T-helper 17 cell (primary cell): Measurements from ENCODE around the gene PRCD. TPM values are rescaled to one million over a fixed set of nuclear protein-coding genes. Genes with fewer than 3 reads are reported as not detected.
"Not testable (repeated sequence)": the region's sequence is repeated elsewhere in the genome, so short reads cannot be mapped to it uniquely, and the experiment has no call there.

Experiments
- ATAC-seq: fragments of 150-1000 bp; cut with Tn5 transposase; 2 replicates; pipeline ENCODE4 v1.10.0; 2021; ENCODE audit warnings: mild to moderate bottlenecking, moderate library complexity
- DNase-seq, 3 donors: peaks; one replicate each; pipeline versions ENCODE4 v3.0.0 to v3.0.0-alpha.2; 2020 to 2021
- H3K9me3 ChIP-seq: one replicate; pipeline ENCODE4 v1.7.0; 2013; ENCODE audit warnings: low read length, mild to moderate bottlenecking; ENCODE audit not compliant: control insufficient read depth, poor library complexity, severe bottlenecking
- H3K27ac Mint-ChIP-seq: one replicate; pipeline ENCODE4 v1.8.0; 2022; ENCODE audit warnings: mild to moderate bottlenecking, moderate library complexity, mixed read lengths
- H3K27me3 Mint-ChIP-seq: one replicate; pipeline ENCODE4 v1.8.0; 2022; ENCODE audit warnings: mixed read lengths
- H3K36me3 Mint-ChIP-seq: one replicate; pipeline ENCODE4 v1.8.0; 2022; ENCODE audit warnings: low read depth, mixed read lengths
- H3K4me1 Mint-ChIP-seq: one replicate; pipeline ENCODE4 v1.8.0; 2022; ENCODE audit warnings: mild to moderate bottlenecking, mixed read lengths
- H3K4me3 Mint-ChIP-seq: one replicate; pipeline ENCODE4 v1.8.0; 2022; ENCODE audit warnings: mild to moderate bottlenecking, moderate library complexity, mixed read lengths
- total RNA-seq, 4 donors: library from RNA in 2 of 4; stranded (reverse) in 2 of 4; gene quantifications; one replicate each; pipeline ENCODE4 v1.2.3 and lab custom pipeline; 2022 to 2026

PRCD gene
- total RNA-seq, 2 donors from 2014 or later, result 1.1 TPM; not detected in 1

DNA sequence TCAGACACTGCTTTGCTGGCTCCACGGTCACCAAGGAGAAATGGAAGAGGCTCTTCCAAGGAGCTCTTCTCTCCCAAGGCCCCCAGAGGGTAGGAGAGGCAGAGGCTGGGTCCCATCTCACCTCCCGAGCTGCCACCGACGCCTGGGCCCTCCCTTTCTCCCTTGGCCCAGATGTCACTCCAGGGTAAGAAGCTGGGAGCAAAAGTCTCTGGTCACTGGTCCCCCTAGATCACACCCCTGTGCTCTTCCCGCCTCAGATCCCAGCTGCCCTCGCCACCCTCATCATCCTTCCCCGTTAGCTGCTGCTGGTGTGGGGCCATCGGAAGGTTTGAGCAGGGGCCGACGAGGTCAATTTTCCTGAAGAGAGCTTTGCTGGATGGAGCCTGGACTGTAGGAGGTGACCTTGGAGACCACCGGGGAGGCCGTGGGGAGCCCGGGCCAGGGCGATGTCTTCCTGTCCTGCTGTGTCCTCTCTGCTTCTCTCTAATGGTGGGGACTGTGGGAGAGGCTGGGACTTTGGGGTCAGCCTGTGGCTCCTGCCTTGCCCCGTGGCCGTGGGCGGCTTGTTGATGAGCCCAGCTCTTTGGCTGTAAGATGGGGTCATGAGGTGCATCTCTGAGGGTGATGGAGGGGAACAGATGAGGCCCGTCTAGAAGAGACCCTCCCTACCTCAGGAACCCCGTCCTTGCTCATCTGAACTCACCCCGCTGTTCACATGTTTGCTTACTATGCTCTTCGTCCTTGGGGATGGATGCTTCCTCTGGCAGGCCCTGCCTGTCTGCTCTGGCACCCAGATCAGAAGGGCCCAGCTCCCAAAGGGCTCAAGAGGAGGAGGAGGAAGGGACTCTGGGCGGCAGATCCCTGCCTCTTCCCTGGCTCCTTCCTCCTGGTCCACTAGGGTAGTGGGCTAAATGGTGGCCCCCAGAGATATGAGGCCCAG lies 27.2 kb upstream of the PRCD start:
- H3K9me3 ChIP-seq, result no peaks in the 10 kb centered on the region
- H3K27me3 Mint-ChIP-seq, result no peaks in the 10 kb centered on the region
- H3K27ac Mint-ChIP-seq, result peak overlapping the region; percentile 98
- no peak for DNase-seq
- H3K4me1 Mint-ChIP-seq, result peaks cover 41% of the 10 kb centered on the region
- H3K4me3 Mint-ChIP-seq, result peak overlapping the region; percentile 59
- no peaks in the 10 kb centered on the region for H3K36me3 Mint-ChIP-seq
- no peak for ATAC-seq

DNA sequence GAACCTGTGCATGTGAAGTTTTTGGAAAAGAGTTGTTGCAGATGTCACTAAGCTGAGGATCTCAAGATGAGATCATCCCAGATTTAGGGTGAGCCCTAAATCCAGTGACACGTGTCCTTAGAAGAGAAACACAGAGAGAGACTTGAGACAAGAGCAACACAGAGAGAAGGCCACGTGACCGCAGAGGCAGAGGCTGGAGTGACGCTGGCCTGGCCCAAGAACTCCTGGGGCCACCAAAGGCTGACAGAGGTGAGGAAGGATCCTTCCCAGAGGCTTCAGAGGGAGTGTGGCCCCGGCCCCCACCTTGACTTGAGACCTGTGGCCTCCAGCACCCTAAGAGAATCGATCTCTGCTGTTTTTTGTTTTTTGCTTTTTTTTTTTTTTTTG lies 26.5 kb upstream of the PRCD start:
- Mint-ChIP-seq H3K27ac (peak overlapping the region; percentile 98), H3K4me1 (peaks cover 42% of the 10 kb centered on the region), H3K36me3 (no peaks in the 10 kb centered on the region), H3K4me3 (peak overlapping the region; percentile 59), H3K27me3 (no peaks in the 10 kb centered on the region)
- ATAC-seq (no peak), DNase-seq (no peak)
- no peaks in the 10 kb centered on the region for H3K9me3 ChIP-seq

DNA sequence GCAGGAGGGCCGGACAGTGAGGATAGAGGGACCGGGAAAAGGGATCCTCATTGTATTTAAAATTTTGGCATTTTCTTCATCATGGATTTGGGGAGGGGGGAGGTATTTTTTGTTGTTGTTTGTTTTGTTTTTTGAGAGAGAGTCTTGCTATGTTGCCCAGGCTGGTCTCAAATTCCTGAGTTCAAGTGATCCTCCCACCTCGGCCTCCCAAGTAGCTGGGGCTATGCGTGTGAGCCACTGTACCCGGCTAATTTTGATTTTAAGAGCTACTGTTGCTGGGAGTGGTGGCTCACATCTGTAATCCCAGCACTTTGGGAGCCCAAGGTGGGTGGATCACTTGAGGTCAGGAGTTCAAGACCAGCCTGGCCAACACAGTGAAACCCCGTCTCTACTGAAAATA lies 25.5 kb upstream of the PRCD start:
- not testable (repeated sequence) for H3K27me3 Mint-ChIP-seq, H3K36me3 Mint-ChIP-seq, H3K9me3 ChIP-seq, DNase-seq, ATAC-seq
- Mint-ChIP-seq H3K4me1 (peaks cover 44% of the 10 kb centered on the region), H3K4me3 (peak overlapping the region; percentile 88), H3K27ac (peak overlapping the region; percentile 98)

DNA sequence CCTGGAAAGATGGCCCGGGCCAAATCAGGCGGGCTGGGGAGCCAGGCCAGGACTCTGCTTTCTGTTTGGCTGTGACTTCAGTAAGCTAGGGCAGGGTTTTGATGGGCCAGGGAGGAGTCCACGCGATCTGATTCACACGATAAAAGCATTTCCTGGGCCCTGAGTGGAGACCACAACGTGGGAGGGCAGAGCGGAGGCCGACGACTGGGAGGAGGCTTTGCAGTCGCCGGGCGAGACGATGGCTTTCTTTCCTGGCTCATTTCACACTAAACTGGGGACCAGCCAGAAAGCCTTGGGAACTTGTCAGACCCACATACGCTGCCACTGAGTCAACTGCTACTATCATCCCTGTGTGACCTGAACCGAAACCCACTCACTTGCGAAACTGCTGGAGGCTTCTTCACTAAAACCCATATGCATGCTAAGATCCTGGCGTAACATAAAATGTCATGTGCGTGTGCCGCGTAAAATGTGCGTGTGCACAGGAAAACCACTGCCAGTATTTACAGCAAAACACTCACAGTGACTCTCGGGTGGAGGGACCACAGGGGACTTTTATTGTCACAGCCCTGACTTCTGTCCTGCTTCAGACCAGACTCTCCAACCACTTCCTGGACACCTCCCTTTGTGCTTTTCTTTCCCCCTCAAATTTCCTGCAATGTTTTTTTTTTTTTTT lies 24.4 kb upstream of the PRCD start:
- peak overlapping the region; percentile 98 for H3K27ac Mint-ChIP-seq
- H3K36me3 Mint-ChIP-seq, result no peaks in the 10 kb centered on the region
- ATAC-seq, result peak; percentile 85
- peaks cover 45% of the 10 kb centered on the region for H3K4me1 Mint-ChIP-seq
- no peaks in the 10 kb centered on the region for H3K27me3 Mint-ChIP-seq
- H3K9me3 ChIP-seq, result no peaks in the 10 kb centered on the region
- DNase-seq, result peak; percentile 56 to 74 (median 66)
- H3K4me3 Mint-ChIP-seq, result peak overlapping the region; percentile 88

- no peaks in the 10 kb centered on the region for H3K36me3 Mint-ChIP-seq
- H3K27me3 Mint-ChIP-seq, result no peaks in the 10 kb centered on the region
- H3K4me1 Mint-ChIP-seq, result peaks cover 38% of the 10 kb centered on the region
- no peak for ATAC-seq
- no peak overlapping the region for H3K4me3 Mint-ChIP-seq
- peak overlapping the region; percentile 98 for H3K27ac Mint-ChIP-seq
- H3K9me3 ChIP-seq, result no peaks in the 10 kb centered on the region
- DNase-seq, result no peak
These were observed 22.2 kb upstream of the PRCD start for GRCh38 chr17:76517638-76518038.

GRCh38 chr17:76519048-76519966 lies 20.5 kb upstream of the PRCD start:
- no peak overlapping the region for H3K4me3 Mint-ChIP-seq
- H3K36me3 Mint-ChIP-seq, result no peaks in the 10 kb centered on the region
- peak overlapping the region; percentile 98 for H3K27ac Mint-ChIP-seq
- ATAC-seq (no peak), DNase-seq (no peak)
- H3K9me3 ChIP-seq, result no peaks in the 10 kb centered on the region
- peaks cover 35% of the 10 kb centered on the region for H3K4me1 Mint-ChIP-seq
- H3K27me3 Mint-ChIP-seq, result no peaks in the 10 kb centered on the region

DNA sequence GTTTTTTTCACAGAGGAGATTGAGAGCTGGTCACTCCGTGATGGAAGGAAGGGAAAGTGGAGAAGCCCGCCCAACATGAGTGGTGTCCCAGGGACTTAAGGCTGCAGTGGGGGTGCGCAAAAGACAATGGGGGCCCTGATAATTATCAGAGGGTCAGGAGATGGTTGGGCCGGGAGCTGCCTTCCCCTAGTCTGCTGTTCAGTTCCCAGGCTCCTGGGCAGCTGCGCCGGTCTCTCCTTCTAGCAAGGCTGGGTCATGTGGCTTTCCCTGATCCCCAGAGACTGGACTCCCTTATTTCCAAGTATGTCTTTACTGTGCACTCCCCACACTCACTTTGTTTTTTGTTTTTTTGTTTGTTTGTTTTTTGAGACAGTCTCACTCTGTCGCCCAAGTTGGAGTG lies 18.6 kb upstream of the PRCD start:
- no peaks in the 10 kb centered on the region for H3K27me3 Mint-ChIP-seq
- no peaks in the 10 kb centered on the region for H3K9me3 ChIP-seq
- ATAC-seq (no peak), DNase-seq (no peak)
- peaks cover 20% of the 10 kb centered on the region for H3K4me1 Mint-ChIP-seq
- no peaks in the 10 kb centered on the region for H3K36me3 Mint-ChIP-seq
- no peak overlapping the region for H3K4me3 Mint-ChIP-seq
- peak overlapping the region; percentile 98 for H3K27ac Mint-ChIP-seq

DNA sequence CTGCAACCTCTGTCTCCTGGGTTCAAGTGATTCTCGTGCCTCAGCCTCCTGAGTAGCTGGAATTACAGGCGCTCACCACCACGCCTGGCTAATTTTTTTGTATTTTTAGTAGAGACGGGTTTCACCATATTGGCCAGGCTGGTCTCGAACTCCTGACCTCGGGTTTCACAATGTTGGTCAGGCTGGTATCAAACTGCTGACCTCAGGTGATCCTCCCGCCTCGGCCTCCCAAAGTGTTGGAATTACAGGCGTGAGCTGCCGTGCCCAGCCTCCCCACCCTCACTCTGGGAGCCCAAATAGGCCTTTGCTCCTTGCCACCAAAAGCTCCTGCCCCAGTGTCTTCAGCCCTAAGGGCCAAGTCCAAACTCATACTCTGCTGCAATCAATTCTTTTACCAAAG lies 18.2 kb upstream of the PRCD start:
- ATAC-seq, H3K27ac Mint-ChIP-seq, H3K4me3 Mint-ChIP-seq, H3K36me3 Mint-ChIP-seq, H3K27me3 Mint-ChIP-seq, H3K9me3 ChIP-seq, DNase-seq: not testable (repeated sequence)
- peaks cover 17% of the 10 kb centered on the region for H3K4me1 Mint-ChIP-seq

- peak overlapping the region; percentile 88 for H3K27ac Mint-ChIP-seq
- no peaks in the 10 kb centered on the region for H3K36me3 Mint-ChIP-seq
- H3K4me3 Mint-ChIP-seq, result peak overlapping the region; percentile 57
- DNase-seq, result peak; percentile 73 to 82 (median 77)
- H3K9me3 ChIP-seq, result no peaks in the 10 kb centered on the region
- peaks cover 19% of the 10 kb centered on the region for H3K4me1 Mint-ChIP-seq
- ATAC-seq, result peak; percentile 87
- no peaks in the 10 kb centered on the region for H3K27me3 Mint-ChIP-seq
These were observed 16.5 kb upstream of the PRCD start for GRCh38 chr17:76523084-76524037.

GRCh38 chr17:76524598-76525512 lies 15.0 kb upstream of the PRCD start:
- Mint-ChIP-seq H3K4me3 (peak overlapping the region; percentile 19), H3K27ac (peak overlapping the region; percentile 88), H3K4me1 (peaks cover 18% of the 10 kb centered on the region), H3K36me3 (no peaks in the 10 kb centered on the region), H3K27me3 (no peaks in the 10 kb centered on the region)
- DNase-seq (no peak), ATAC-seq (no peak)
- H3K9me3 ChIP-seq, result no peaks in the 10 kb centered on the region

GRCh38 chr17:76525513-76525833 lies 14.4 kb upstream of the PRCD start:
- not testable (repeated sequence) for DNase-seq, H3K9me3 ChIP-seq, H3K27me3 Mint-ChIP-seq, ATAC-seq, H3K36me3 Mint-ChIP-seq, H3K4me3 Mint-ChIP-seq
- Mint-ChIP-seq H3K4me1 (peaks cover 15% of the 10 kb centered on the region), H3K27ac (peak overlapping the region; percentile 6)
